HG03558 (cell line): Measurements from ENCODE around the gene GPX7.

Experiments
- ATAC-seq: cut with Tn5 transposase; IDR thresholded peaks from one replicate; pipeline ENCODE4 v1.9.1; 2021; ENCODE audit warnings: moderate number of reproducible peaks; ENCODE audit not compliant: unreplicated experiment; ENCODE audit errors: extremely low read depth

Gene GPX7

GRCh38 chr1:52582116-52582696 is 20.0 kb upstream of the GPX7 start:
- ATAC-seq: no peak

- no peak for ATAC-seq
These were observed 16.7 kb upstream of the GPX7 start for GRCh38 chr1:52585474-52585873.

GRCh38 chr1:52588027-52588426 is 14.1 kb upstream of the GPX7 start:
- ATAC-seq: no peak

DNA sequence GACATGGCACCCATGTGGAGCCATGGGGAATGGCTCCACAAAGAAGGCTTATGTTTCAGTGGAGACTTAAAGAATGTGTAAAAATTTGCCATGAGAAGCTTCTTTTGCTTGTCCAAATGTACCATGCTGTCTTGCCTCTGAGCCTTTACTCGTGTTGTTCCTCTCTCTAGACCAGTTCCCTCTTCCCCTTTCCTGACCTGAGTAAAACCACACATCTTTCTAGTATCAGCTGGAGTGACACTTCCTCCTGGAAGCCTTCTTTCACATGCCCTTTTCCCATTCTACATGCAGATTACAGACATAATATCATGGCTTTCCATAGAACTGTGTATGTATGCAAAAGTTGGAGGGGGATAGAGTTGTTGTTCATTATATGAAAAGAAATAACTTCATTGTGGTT is 13.6 kb upstream of the GPX7 start:
- ATAC-seq: no peak

DNA sequence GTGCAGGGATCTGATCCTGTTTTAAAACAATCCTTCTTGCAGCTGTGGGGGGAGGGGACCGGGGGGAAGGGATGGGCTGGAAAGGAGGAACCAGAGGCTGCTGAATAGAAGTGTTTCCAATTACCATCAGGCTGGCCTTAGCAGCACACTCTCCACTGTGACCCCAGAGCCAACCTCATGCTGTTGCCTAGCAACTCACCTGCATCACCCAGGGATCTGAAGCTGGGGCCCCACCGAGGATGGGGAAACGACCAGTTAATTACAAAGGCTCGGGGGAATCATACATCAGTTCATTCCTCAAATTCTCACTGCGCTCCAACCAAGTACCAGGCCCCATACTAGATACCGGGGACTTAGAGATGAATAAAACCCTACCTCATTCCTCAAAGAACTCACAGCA is 11.9 kb upstream of the GPX7 start:
- no peak for ATAC-seq

GRCh38 chr1:52592637-52593323 is 9.4 kb upstream of the GPX7 start:
- no peak for ATAC-seq

- ATAC-seq: no peak
These were observed 8.7 kb upstream of the GPX7 start for GRCh38 chr1:52593495-52593894.

DNA sequence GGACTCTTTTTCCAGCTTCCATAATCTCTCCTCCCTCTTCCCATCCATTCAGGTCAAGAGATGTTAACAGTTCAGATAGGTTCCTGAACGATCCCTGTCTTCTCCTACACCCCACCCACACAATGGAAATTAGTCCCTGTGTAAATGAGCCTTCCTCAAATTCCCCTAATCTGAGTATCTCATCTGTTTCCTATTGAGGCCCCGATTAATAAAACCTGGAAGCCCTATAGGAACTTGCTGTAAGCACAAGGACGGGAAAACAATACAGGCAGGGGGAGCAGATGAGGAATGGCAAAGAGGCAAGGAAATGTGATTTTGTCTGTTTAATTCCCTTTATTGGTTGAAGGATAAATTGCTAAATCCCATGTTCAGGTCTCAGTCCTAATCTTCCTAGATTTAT is 7.1 kb upstream of the GPX7 start:
- ATAC-seq: no peak

DNA sequence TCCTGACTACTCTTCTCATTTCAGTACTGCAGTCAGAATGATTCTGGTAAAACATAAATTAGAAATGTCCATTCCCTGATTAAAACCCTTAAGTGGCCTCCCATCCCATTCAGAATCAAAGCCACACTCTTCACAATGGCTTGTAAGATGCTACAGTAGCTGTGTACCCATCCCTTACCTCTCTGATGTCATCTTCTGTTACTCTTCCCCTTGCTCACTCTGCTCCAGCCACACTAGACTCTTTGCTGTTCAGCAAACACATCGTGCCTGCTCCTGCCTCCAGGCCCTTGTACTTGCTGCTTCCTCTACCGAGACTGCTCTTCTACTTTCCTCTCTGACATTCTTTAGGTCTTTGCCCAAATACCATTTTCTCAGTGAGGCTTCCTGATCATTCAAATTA is 4.3 kb upstream of the GPX7 start:
- ATAC-seq: no peak

- ATAC-seq: no peak
These were observed 3.4 kb upstream of the GPX7 start for GRCh38 chr1:52598729-52599128.

- ATAC-seq: no peak
These were observed 2.9 kb upstream of the GPX7 start for GRCh38 chr1:52599236-52599635.

DNA sequence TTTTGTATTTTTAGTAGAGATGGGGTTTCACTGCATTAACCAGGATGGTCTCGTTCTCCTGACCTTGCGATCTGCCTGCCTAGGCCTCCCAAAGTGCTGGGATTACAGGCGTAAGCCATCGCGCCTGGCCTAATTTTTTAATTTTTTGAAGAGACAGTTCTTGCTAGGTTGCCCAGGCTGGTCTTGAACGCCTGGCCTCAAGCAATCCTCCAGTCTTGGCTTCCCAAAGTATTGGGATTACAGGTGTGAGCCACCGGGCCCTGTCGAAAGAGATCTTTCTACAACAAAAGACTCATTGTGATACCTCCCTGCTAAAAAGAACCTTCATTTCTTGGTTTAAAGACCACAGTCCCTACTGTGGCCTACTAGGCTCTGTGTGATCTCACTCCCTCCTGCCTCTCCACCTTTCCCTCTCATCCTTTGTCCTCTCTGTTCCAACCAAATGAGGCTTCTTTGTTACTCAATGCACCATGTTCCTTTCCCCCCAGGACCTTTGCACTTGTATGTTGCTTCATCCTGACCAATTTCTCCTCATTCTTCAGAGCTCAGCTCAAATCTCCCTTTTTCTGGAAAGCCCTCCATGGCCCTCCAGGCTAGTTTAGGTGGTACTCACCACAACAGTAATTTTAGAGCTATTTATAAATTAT is 1.5 kb upstream of the GPX7 start:
- no peak for ATAC-seq

DNA sequence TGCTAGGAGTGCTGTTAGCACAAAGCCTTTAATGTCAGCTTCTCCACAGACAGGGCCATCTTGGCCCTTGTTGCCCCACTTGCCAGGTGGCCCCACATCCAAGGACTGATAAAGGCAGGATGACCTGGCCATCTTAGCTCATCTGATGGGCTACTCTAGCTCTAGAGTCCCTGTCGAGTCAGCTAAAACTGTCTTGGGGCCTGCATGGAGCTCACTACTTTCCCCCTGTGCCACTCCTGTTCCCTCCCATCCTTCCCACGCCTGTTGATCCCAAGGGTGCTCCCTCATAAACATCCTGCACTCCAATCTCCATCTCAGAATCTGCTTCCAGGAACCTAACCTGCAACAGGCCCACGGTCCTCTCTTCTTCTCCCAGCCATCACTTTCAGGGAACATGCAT is 652 bp upstream of the GPX7 start:
- ATAC-seq: no peak

GRCh38 chr1:52602856-52603600 is 857 bp downstream of the GPX7 start:
- ATAC-seq: no peak

- no peak for ATAC-seq
These were observed 1.5 kb downstream of the GPX7 start for GRCh38 chr1:52603630-52604029.

GRCh38 chr1:52604063-52604770 is 2.0 kb downstream of the GPX7 start:
- no peak for ATAC-seq

DNA sequence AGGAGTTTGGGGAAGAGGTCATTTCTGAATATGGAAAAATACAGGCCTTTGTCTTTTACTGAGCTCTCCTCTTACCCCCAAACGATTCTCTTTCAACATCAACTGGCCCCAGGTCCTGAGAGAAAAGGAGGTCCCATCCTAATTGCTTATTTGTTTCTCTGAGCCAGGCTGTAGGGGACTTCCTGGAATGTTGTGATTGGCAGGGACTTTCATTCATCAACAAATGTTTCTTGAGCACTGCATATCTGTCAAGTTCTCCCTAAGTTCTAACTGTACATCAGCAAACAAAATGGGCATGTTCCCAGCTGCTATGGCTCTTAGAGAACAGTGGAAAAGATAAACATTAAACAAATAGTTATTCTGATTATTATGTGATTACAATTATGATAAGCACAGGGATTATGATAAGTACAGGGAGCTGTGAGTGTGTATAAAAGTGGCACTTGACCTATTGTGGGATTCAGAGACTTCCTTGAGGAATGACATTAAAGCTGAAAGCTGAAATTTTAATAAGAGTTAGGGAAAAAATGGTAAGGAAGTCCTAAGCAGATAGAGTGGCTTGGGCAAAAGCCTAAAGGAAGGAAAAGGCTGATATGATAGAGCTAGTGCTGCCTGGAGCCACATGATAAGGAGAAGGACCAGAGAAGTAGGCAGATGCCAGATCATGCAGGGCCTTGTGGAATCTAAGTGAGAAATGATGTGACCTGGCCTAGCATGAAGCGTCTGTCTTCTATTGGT is 11.6 kb downstream of the GPX7 start:
- no peak for ATAC-seq

GRCh38 chr1:52614671-52615070 is 12.5 kb downstream of the GPX7 start:
- no peak for ATAC-seq

DNA sequence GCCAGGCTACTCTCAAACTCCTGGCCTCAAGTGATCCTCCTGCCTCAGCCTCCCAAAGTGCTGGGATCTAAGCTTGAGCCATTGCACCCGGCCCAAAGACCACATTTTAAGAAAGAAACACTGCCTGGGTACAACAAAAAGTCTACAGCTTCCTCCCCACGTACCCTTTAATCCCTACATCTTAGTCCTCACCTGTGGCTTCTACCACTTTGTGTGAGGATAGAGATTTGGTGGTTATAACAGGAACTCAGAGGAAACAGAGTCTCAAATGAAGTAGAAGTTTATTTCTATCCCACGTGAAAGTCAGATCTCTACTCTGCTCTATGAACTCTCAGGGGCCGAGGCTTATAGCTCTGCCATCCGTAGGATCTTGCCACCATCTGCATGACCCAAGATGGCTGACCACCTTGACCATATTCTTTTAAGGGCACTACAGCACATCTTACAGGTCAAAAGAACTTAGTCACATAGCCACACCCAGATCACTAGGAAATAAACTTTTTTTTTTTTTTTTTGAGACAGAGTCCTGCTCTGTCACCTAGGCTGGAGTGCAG is 13.4 kb downstream of the GPX7 start:
- no peak for ATAC-seq

DNA sequence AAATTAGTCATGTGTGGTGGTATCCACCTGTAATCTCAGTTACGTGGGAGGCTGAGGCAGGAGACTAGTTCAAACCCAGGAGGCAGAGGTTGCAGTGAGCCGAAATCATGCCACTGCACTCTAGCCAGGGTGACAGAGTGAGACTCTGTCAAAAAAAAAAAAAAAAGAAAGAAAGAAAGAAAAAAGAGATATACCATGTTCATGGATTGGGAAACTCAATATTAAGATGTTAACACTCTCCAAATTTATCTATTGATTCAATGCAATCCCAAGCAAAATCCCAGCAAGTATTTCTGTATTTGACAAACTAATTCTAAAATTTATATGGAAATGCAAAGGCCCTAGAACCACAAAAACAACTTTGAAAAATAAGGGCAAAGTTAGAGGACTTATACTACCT is 19.8 kb downstream of the GPX7 start:
- ATAC-seq: no peak
